ENCODE data around the gene SMIM15. TPM values are rescaled to one million over a fixed set of nuclear protein-coding genes. Genes with fewer than 3 reads are reported as not detected.

SMIM15 gene
- total RNA-seq, 1 experiment from 2014 or later, result 58.2 TPM

GRCh38 chr5:61182449-61182848 is 20.2 kb upstream of the SMIM15 start:
- intact Hi-C loops (cut with micrococcal nuclease; ENCODE audit: unreplicated experiment), result no loop called here
- Histone ChIP-seq H3K4me2 (no peak overlapping the region), H3K4me1 (replicated peaks; ENCODE audit: insufficient read depth) (peaks cover 10% of the 10 kb centered on the region; the same call in 1 of the 2 replicates), H3K9me3 (ENCODE audit: insufficient read depth, low read depth) (peaks cover 9% of the 10 kb centered on the region; the same call in 1 of the 2 replicates), H3K9me2 (ENCODE audit: insufficient read depth) (no peaks in the 10 kb centered on the region), H3K36me3 (ENCODE audit: low read depth) (no peaks in the 10 kb centered on the region), H3K27ac (no peak overlapping the region), H3F3A (ENCODE audit: insufficient read depth, low read depth) (no peaks in the 10 kb centered on the region), H3K4me3 (no peak overlapping the region), H3K27me3 (ENCODE audit: insufficient read depth, low read depth) (no peaks in the 10 kb centered on the region), H2AFZ (no peak overlapping the region), H3K79me2 (ENCODE audit: low read depth) (no peaks in the 10 kb centered on the region), H4K20me1 (ENCODE audit: insufficient read depth) (no peaks in the 10 kb centered on the region)
- CTCF ChIA-PET, result interaction anchor here (0.6 kb wide), 1 partner anchor 53 kb away, joined by 3 read pairs; no protein-coding TSS in a partner anchor
- POLR2A ChIA-PET (ENCODE audit: unreplicated experiment), result no interaction called here
- BruUV-seq (replicated peaks), result no TSS peak
- no peak for DNase-seq
- TF ChIP-seq CTCF (conservative IDR thresholded peaks at IDR 0.05) (no peak), EZH2 (IDR thresholded peaks at IDR 0.05; ENCODE audit: low read depth) (no peak)

- intact Hi-C loops (cut with micrococcal nuclease; ENCODE audit: unreplicated experiment), result no loop called here
- Histone ChIP-seq H3K36me3 (ENCODE audit: low read depth) (no peaks in the 10 kb centered on the region), H3K9me2 (ENCODE audit: insufficient read depth) (no peaks in the 10 kb centered on the region), H3K4me1 (replicated peaks; ENCODE audit: insufficient read depth) (peaks cover 10% of the 10 kb centered on the region; the same call in 1 of the 2 replicates), H3F3A (ENCODE audit: insufficient read depth, low read depth) (no peaks in the 10 kb centered on the region), H3K4me2 (peak overlapping the region; percentile 54), H3K9me3 (ENCODE audit: insufficient read depth, low read depth) (peaks cover 4% of the 10 kb centered on the region; the same call in 1 of the 2 replicates), H3K27ac (no peak overlapping the region), H3K27me3 (ENCODE audit: insufficient read depth, low read depth) (no peaks in the 10 kb centered on the region), H3K4me3 (no peak overlapping the region), H3K79me2 (ENCODE audit: low read depth) (no peaks in the 10 kb centered on the region), H4K20me1 (ENCODE audit: insufficient read depth) (no peaks in the 10 kb centered on the region), H2AFZ (no peak overlapping the region)
- no peak for TF ChIP-seq EZH2 (IDR thresholded peaks at IDR 0.05; ENCODE audit: low read depth)
- no peak for TF ChIP-seq CTCF (conservative IDR thresholded peaks at IDR 0.05)
- ChIA-PET POLR2A (ENCODE audit: unreplicated experiment) (no interaction called here), CTCF (no interaction called here)
- no peak for DNase-seq
- BruUV-seq (replicated peaks), result no TSS peak
These were observed 18.6 kb upstream of the SMIM15 start for GRCh38 chr5:61180886-61181285.

- H3K4me2 ChIP-seq, result no peak overlapping the region
- peaks cover 4% of the 10 kb centered on the region; the same call in 1 of the 2 replicates for H3K9me3 ChIP-seq (ENCODE audit: insufficient read depth, low read depth)
- DNase-seq, result peak in 1 of 2 experiments; percentile 72
- no peak overlapping the region for H3K27ac ChIP-seq
- ChIA-PET CTCF (no interaction called here), POLR2A (ENCODE audit: unreplicated experiment) (no interaction called here)
- H3K4me3 ChIP-seq, result no peak overlapping the region
- BruUV-seq (replicated peaks), result no TSS peak
- intact Hi-C loops (cut with micrococcal nuclease; ENCODE audit: unreplicated experiment), result no loop called here
- H3F3A ChIP-seq (ENCODE audit: insufficient read depth, low read depth), result no peaks in the 10 kb centered on the region
- no peaks in the 10 kb centered on the region for H3K79me2 ChIP-seq (ENCODE audit: low read depth)
- H2AFZ ChIP-seq, result no peak overlapping the region
- no peaks in the 10 kb centered on the region for H3K9me2 ChIP-seq (ENCODE audit: insufficient read depth)
- H3K36me3 ChIP-seq (ENCODE audit: low read depth), result no peaks in the 10 kb centered on the region
- no peaks in the 10 kb centered on the region for H3K27me3 ChIP-seq (ENCODE audit: insufficient read depth, low read depth)
- H3K4me1 ChIP-seq (replicated peaks; ENCODE audit: insufficient read depth), result no peaks in the 10 kb centered on the region
- no peak for TF ChIP-seq EZH2 (IDR thresholded peaks at IDR 0.05; ENCODE audit: low read depth)
- TF ChIP-seq CTCF (conservative IDR thresholded peaks at IDR 0.05), result no peak
- H4K20me1 ChIP-seq (ENCODE audit: insufficient read depth), result no peaks in the 10 kb centered on the region
These were observed 16.4 kb upstream of the SMIM15 start for GRCh38 chr5:61178702-61179101.
